GM12801 (cell line): Measurements from ENCODE around the gene SLC27A2.

Source experiments
- CTCF ChIP-seq: IDR thresholded peaks from one replicate; pipeline ENCODE4 v1.5.1; 2011; ENCODE audit warnings: control low read depth; ENCODE audit not compliant: insufficient read length; ENCODE audit errors: extremely low read depth

Gene SLC27A2

GRCh38 chr15:50182219-50183013, 420 bp downstream of the SLC27A2 start:
- no peak for TF ChIP-seq CTCF

GRCh38 chr15:50183112-50183794, 1.3 kb downstream of the SLC27A2 start:
- TF ChIP-seq CTCF, result no peak

- no peak for TF ChIP-seq CTCF
Observed at GRCh38 chr15:50184863-50185504, 3.0 kb downstream of the SLC27A2 start.

GRCh38 chr15:50186090-50186489, 4.1 kb downstream of the SLC27A2 start:
- no peak for TF ChIP-seq CTCF

GRCh38 chr15:50186752-50187151, 4.8 kb downstream of the SLC27A2 start:
- TF ChIP-seq CTCF, result no peak

- no peak for TF ChIP-seq CTCF
Observed at GRCh38 chr15:50187525-50187924, 5.5 kb downstream of the SLC27A2 start.

GRCh38 chr15:50187997-50188396, 6.0 kb downstream of the SLC27A2 start:
- no peak for TF ChIP-seq CTCF
